ENCODE results near the gene MCU.

The MCU gene

GRCh38 chr10:72825163-72825562 lies 133.2 kb downstream of the MCU start:
- no peak overlapping the region for H3K4me3 ChIP-seq (ENCODE audit: low read depth, low read length)
- no peak for DNase-seq (ENCODE audit: low read depth)
- TF ChIP-seq, protein P1, sequence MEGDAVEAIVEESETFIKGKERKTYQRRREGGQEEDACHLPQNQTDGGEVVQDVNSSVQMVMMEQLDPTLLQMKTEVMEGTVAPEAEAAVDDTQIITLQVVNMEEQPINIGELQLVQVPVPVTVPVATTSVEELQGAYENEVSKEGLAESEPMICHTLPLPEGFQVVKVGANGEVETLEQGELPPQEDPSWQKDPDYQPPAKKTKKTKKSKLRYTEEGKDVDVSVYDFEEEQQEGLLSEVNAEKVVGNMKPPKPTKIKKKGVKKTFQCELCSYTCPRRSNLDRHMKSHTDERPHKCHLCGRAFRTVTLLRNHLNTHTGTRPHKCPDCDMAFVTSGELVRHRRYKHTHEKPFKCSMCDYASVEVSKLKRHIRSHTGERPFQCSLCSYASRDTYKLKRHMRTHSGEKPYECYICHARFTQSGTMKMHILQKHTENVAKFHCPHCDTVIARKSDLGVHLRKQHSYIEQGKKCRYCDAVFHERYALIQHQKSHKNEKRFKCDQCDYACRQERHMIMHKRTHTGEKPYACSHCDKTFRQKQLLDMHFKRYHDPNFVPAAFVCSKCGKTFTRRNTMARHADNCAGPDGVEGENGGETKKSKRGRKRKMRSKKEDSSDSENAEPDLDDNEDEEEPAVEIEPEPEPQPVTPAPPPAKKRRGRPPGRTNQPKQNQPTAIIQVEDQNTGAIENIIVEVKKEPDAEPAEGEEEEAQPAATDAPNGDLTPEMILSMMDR (IDR thresholded peaks at IDR 0.05; ENCODE audit: low read depth, low read length, missing control alignments) = no peak
- in situ Hi-C loops (cut with HindIII; ENCODE audit: low sequenced_read_pairs) = no loop called here

DNA sequence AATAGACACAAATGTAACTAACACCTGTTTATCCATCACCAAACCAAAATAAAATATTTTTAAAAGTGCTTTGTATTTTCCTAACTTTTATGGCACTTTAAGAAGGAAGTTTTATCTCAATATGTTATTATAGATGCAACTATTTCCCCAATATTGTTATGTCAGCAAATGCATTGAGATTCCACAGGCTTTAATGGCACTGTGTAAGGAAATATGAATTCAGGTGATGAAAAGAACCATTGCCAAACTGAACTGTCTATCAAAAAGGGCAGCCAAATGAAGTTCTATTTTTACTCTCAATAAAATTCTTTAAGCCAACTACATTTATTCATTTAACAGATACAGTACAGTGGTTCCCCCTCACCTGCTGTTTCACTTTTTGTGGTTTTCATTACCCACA lies 134.4 kb downstream of the MCU start:
- no peak overlapping the region for H3K4me3 ChIP-seq (ENCODE audit: low read depth, low read length)
- TF ChIP-seq, protein P1 (IDR thresholded peaks at IDR 0.05; ENCODE audit: low read depth, low read length, missing control alignments) = no peak
- in situ Hi-C loops (cut with HindIII; ENCODE audit: low sequenced_read_pairs) = no loop called here
- DNase-seq (ENCODE audit: low read depth) = no peak

DNA sequence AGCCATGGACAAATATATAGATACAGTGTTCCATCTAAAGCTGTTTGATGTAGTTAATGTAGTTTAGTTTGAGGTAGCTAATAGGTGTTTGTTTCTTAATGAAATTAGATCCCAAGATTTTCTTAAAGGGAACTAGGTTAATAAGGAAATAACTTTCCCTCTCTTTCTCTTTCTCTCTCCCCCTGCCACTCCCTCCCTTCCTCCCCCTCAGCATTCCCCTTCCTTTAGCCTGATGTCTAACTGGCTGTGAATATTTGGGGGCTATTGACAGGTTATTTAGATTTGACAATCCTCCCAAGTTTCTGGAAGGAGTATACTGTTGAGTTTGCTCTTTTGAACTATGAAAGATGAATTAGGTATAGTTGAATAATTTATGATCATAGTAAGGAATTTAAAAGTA lies 136.4 kb downstream of the MCU start:
- TF ChIP-seq, protein P1 (IDR thresholded peaks at IDR 0.05; ENCODE audit: low read depth, low read length, missing control alignments) = no peak
- DNase-seq (ENCODE audit: low read depth) = no peak
- in situ Hi-C loops (cut with HindIII; ENCODE audit: low sequenced_read_pairs) = no loop called here
- no peak overlapping the region for H3K4me3 ChIP-seq (ENCODE audit: low read depth, low read length)

- no peak for DNase-seq (ENCODE audit: low read depth)
- in situ Hi-C loops (cut with HindIII; ENCODE audit: low sequenced_read_pairs) = no loop called here
- TF ChIP-seq, protein P1 (IDR thresholded peaks at IDR 0.05; ENCODE audit: low read depth, low read length, missing control alignments) = no peak
- no peak overlapping the region for H3K4me3 ChIP-seq (ENCODE audit: low read depth, low read length)
These were observed 138.7 kb downstream of the MCU start for GRCh38 chr10:72830625-72831024.

DNA sequence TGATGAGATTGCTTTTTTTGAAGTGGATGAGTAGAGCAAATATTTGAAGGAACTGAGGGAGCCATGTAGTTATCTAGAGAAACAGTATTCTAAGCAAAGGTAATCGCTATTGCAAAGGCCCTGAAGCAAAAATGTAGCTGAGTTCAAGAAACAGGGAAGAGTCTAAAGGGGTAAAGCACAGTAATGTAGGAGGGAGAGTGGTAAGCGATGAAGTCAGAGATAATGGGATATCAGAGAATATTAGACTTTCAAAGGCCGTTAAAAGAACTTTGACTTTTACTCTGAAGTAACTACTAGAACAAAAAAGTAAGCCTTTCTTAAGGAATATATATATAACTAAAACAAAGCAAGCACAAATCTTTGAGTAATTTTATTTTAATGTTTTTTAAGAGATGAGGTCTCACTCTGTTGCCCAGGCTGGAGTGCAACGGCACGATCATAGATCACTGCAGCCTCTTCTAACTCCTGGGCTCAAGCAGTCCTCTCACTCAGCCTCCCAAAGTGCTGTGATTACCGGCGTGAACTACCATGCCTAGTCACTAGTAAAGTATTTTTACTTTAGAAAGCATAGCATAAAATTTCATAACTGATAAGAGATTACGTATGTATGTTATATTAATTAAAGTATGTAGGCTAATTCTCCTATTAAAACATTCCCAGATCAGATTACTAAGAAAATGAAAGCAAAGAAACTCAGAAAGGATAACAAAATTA lies 139.9 kb downstream of the MCU start:
- TF ChIP-seq, protein P1 (IDR thresholded peaks at IDR 0.05; ENCODE audit: low read depth, low read length, missing control alignments) = no peak
- in situ Hi-C loops (cut with HindIII; ENCODE audit: low sequenced_read_pairs) = no loop called here
- H3K4me3 ChIP-seq (ENCODE audit: low read depth, low read length) = no peak overlapping the region
- DNase-seq (ENCODE audit: low read depth) = no peak

DNA sequence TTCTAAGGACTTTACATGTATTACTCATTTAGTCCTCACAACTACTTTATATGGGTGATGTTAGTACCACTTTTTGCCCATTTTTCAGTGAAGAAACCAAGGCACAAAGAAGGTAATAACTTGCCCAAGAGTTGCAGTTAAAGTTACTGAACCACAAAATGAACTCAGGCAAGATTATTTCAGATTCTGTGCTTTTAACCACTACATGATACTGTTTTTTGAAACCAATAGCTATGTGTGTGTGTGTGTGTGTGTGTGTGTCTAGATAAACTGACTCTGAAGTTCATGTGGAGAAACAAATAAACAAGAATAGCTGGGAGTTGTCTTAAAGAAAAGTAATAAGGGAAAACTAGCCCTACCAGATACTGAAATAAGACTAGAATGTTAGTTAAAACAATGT lies 140.8 kb downstream of the MCU start:
- TF ChIP-seq, protein P1 (IDR thresholded peaks at IDR 0.05; ENCODE audit: low read depth, low read length, missing control alignments) = no peak
- no peak overlapping the region for H3K4me3 ChIP-seq (ENCODE audit: low read depth, low read length)
- in situ Hi-C loops (cut with HindIII; ENCODE audit: low sequenced_read_pairs) = no loop called here
- no peak for DNase-seq (ENCODE audit: low read depth)
